HG02870 (cell line): ENCODE measurements around the gene NAT14.
"Not testable (repeated sequence)": the region's sequence is repeated elsewhere in the genome, so short reads cannot be mapped to it uniquely, and the experiment has no call there.

Experiments used
- ATAC-seq: cut with Tn5 transposase; IDR thresholded peaks from one replicate; pipeline ENCODE4 v1.9.1; 2021; ENCODE audit warnings: mild to moderate bottlenecking, moderate library complexity; ENCODE audit not compliant: unreplicated experiment

Gene NAT14

DNA sequence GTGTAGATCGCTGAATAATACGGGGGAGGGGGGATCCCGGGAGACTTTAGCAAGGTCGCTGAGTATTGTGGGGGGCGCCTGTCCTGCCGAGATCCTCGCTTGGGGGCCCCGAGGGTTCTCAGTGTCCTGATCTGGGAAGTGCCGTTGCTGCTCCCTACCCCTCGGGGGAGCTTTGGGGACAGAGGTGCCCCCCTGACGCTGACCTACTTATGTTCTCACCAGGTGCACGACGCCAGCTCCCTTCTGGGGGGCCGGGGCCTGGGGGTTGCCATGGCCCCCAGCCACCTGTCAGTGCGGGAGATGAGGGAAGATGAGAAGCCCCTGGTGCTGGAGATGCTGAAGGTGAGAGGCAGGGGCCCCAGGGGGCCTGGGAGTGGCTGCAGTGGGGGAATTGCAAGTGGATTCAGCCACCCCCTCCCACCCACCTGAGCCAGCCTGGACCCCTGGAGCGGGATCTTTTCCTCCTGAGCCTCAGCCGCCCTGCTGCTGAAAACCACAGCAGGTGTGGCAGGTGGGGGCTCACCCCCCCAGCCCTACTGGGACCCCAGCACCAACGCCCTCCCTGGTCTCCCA, 537 bp downstream of the NAT14 start:
- no peak for ATAC-seq

DNA sequence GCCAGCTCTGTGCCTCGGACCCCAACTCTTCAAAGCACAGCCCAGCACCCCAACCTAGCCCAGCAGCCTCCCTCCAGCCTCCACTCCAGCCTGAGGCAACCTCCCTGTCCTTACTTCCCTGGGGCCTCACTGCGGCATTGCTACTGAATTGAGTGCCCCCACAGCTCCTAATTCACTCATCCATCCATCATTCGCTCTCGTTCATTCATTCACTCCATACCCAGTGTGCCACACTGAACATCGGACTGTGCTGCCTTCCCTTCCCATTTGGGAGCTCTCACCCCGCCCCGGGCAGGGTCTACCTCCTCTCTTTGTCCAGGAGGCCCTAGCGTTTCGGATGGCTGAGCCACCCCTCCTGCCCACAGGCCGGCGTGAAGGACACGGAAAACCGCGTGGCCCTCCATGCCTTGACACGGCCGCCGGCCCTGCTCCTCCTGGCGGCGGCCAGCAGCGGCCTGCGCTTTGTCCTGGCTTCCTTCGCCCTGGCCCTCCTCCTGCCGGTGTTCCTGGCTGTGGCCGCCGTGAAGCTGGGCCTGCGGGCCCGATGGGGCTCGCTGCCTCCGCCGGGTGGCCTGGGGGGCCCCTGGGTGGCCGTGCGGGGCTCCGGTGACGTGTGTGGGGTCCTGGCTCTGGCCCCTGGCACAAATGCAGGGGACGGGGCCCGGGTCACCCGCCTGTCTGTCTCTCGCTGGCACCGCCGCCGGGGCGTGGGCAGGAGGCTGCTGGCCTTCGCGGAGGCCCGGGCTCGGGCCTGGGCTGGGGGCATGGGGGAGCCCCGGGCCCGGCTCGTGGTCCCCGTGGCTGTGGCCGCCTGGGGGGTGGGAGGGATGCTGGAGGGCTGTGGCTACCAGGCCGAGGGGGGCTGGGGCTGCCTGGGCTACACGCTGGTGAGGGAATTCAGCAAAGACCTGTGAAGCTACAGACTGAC, 1.3 kb downstream of the NAT14 start:
- ATAC-seq: no peak

DNA sequence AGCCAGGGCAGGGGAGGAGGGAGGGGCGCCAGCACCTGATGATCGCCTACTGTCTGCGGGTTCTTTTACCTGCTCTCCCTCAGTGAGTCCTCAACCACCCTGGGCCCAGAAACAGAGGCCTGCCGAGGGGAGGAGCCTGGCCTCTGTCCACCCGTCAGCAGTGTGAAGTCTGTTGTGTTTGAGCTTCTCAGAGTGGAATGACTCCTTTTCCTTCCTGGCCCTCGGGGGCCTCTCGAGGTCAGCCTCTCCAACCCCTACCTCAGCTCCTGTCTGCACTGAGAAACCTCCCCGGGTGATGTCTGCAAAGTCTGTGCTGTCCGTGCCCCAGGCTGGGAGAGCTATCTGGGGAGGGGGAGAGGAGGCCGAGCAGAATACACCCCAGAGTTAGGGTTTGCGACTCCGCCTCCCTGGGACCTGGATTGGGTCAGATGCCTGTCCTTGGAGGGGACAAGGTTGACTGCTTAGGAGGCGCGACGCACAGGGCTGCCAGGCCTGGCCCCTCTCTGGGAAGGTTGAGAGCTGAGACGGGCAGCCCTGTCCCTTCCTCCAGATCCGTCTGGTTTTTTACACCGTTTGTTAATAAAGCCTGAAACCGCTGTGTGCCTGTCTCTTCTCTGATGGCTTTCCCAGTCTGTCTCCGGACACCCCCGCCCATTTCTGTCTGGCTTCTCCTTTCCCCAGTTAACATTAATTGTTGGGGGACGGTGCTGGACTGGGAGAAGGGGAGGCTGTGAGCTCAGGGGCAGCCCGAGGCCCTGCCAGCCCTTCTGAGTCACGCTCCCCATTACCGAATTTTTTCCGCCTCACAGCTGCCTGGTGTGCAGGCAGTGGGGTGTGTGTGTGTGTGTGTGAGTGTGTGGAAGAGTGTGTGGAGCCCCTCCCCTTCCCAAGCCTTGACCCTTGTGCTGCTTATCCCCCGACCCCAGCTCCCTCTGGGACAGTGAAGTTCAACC, 2.3 kb downstream of the NAT14 start:
- no peak for ATAC-seq

DNA sequence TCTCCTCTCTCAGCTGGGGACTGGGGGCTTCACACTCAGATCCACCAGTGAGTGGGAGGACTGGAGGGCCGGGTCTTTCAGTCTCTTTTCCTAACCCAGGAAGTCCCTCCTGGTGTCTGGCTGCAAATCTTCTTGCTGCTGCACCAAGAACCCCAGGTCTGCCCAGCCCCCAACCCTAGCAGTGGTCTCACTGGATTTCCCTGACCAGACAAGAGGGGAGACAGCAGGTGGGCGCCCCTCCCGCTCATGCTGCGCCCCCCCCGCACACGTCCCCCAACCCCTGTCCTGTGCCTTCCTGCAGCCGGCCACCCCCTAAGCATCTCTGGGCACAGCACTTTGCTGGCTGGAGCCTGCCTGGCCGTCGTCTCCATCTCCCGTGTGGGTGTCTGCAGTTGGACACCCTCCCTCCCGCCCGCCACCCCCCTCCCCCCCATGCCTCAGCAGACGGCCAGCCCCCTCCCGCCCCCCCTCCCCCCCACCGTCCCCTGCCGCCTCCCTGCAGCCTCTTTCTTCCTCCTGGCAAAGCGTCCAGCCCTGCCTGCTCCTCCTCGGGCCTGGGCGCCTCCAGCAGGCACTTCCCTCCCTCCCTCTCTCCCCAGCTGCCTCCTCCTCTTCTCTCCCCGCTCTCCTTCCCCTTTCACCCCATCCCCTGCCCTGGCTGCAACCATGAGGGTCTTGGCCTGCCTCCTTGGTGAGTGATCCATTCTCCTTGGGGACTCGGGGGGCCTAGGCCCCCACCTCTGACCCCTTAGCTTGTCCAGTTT, 3.1 kb downstream of the NAT14 start, which contains the start of gene SSC5D:
Gene SSC5D, plus strand, starts transcription at position 513 of the 764 bp plus-strand sequence. Its CDS starts 154 bp downstream, at position 667.
- ATAC-seq: no peak

DNA sequence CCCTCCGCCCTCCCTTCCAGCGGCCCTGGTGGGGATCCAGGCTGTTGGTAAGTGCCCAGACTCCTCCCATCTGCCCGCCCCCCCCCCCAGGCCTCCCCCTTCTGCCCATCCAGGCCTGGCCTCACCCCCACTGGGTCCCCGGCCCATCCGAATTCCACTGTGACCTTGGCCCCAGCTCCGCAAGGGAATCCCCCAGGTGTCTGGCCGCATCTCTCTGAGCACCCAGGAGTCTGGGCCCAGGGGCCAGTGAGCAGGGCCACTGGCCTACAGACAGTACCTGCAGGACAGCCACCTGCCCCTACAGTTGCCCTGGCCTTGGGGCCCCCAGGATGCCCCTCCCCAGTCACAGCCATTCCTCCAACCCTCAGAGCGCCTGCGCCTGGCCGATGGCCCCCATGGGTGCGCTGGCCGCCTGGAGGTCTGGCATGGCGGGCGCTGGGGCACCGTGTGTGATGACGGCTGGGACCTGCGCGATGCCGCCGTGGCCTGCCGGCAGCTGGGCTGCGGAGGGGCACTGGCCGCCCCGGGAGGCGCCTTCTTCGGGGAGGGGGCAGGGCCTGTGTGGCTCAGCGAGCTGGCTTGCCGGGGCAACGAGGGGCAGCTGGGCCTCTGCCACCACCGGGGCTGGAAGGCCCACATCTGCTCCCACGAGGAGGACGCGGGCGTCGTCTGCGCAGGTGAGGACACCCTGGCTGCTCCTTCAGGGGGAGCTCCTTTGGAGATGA, 4.2 kb downstream of the NAT14 start:
- no peak for ATAC-seq

DNA sequence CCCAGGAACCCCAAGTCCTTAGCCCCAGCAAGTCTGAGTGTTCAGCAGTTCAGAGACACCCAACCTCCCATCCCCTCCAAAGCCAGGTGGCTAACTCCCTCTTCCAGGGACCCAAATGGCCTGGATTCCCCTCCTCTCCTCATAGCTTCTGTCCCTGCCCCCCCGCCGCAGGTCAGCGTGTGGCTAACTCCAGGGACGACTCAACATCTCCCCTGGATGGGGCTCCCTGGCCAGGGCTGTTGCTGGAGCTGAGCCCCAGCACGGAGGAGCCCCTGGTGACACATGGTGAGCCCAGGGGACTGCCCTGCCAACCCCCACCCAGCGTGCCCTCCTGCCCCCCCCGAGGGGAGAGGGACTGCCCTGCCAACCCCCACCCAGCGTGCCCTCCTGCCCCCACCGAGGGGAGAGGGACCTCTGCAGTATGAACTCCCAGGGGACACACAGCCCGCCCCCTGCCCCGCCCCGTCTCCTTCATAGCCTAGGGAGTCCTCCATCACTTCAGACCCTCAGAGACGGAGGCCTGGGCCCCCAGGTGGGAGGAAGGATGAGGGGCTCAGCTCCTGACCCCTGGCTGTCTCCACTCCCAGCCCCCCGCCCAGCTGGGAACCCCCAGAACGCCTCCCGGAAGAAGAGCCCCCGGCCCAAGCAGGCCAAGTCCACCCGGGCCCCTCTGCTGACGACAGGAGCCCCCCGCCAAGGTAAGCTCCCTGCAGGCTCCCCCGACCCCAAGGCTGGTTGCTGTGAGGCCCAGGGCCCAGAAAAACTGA, 4.9 kb downstream of the NAT14 start:
- no peak for ATAC-seq

DNA sequence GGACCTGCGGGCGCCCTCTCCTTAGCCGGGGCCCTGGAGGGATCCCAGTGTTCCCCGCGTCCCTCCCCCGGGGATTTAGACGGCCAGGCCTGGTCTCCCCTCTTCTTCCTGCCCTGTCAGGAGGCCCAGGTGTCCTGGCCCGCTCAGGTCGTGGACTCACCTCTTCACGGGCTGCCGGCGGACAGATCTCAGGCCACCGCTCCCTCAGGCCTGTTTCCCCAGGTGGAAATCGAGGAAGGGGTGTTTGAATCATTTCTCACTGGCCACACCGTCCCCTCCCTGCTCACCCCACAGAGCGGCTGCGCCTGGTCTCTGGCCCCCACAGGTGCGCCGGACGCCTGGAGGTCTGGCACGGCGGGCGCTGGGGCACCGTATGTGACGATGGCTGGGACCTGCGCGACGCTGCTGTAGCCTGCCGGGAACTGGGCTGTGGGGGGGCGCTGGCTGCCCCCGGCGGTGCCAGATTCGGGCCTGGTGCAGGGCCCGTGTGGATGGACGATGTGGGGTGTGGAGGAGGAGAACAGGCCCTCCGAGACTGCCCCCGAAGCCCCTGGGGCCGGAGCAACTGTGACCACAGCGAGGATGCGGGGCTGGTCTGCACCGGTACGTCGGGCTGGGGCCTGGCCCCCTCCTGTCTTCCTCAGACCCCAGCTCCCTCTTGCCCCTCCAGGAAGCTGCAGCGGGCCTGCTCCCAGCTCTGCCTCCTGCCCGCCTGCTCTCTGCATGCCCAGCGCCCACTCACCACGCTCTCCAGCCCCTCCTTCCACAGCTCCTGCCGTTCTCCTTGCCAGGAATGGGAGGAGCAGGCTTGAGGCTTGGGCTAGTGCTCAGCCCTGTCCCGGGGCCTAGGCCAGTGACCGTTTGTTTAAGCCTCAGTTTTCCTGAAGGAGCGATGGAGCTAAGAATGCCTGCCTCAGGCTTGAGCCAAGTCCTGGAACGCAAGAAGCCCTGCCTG, 5.8 kb downstream of the NAT14 start:
- ATAC-seq: no peak

DNA sequence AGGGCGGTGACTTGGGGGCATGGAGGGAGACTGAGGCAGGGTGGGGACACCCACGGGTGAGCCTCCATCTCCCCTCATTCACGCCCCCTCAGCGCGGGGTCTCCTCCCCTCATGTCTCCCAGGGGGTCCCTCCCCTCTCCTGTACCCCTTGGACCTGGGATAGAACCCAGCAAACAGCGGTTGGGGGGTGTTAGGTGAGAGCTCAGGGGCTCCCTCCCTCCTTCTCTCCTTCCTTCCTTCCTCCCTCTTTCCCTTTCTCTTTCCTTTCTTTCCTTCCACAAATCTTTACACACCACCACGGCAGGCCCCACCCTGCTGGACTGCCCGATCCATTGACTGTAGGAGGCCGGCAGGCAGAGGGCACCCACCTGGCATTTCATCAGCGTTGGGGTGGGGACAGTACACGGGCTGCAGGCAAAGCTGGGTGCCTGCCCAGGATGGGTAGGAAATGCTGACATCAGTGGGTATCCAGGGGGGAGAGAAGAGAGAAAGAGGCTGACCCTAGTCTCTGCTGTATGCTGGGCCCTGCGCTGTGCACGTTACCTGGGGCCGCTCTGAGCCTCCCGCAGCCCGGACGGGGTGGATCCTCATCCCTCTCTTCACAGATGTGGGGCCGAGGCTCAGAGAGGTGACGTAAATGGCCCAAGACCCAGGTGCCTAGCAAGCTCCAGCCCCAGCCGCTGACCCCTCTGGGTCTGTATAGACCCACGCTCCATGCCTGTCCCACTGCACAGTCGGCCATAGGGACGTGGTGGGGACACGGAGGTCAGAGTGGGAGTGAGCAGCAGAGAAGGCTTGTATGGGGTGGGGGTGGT, 6.8 kb downstream of the NAT14 start:
- no peak for ATAC-seq

DNA sequence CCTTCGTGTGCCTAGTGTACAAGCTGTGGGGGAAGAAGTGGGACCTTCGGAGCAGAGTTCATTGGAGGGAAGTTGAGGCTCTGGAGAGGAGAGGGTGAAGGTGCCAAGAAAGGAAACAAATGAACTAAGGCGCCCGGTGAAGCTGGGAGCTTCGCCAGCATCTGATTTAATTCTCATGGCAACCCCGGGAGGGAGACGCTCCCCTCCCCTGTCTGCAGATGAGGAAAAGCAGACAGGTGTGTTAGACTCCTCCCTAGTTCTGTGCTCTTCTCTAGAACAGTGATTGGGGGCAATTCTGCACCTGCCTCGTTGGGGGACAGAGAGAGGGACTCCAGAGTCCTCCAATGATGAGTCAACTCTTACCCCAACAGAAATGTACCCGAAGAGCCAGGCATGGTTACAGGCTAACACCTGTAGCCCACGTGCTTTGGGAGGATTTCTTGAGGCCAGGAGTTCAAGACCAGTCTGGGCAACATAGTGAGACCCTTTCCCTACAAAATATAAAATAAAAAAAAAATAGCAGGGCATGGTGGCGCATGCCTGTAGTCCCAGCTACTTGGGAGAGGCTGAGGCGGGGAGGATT, 7.5 kb downstream of the NAT14 start:
- no peak for ATAC-seq

DNA sequence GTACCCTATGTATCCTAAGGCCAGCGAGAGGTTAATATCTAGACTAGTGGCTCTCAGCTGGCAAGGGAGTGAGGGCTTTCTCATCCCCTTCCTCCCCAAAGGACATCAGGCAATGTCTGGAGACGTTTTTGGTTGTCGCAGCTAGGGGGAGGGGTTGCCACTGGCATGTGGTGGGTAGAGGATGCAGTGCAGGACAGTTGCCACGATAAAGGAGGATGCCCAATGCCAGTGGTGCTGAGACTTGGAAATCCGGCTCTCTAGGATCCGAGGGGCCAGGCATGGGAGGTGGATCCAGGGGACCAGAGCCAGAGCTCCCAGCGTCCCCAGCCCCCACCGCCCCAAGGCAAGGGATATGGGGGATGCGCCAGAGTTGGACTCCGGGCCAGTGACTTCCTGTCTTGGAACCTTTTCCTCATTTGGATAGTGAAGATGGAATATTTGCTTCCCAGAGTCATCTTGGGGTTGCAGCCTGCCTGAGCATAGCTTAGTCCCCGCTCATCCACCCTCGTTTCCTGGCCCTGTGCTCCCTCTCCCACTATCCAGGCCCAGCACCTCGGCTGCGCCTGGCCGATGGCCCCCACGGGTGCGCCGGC, 8.2 kb downstream of the NAT14 start:
- no peak for ATAC-seq

DNA sequence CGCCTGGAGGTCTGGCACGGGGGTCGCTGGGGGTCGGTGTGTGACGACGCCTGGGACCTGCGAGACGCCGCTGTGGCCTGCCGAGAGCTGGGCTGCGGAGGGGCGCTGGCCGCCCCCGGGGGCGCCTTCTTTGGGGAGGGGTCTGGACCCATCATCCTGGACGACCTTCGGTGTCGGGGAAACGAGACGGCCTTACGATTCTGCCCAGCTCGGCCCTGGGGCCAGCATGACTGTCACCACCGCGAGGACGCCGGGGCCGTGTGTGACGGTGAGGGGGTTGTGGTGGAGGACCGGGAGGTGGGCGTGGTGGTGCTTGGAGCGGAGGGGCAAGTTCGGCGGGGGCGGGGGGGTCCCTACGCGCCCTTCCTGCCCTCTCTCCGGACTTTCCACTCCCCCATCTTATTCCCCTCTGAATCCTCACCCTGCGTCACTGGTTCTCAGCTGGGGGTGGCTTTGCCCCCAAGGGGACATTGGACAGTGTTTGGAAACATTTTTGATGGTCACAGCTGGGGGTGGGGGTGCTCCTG, 8.7 kb downstream of the NAT14 start:
- ATAC-seq: no peak

DNA sequence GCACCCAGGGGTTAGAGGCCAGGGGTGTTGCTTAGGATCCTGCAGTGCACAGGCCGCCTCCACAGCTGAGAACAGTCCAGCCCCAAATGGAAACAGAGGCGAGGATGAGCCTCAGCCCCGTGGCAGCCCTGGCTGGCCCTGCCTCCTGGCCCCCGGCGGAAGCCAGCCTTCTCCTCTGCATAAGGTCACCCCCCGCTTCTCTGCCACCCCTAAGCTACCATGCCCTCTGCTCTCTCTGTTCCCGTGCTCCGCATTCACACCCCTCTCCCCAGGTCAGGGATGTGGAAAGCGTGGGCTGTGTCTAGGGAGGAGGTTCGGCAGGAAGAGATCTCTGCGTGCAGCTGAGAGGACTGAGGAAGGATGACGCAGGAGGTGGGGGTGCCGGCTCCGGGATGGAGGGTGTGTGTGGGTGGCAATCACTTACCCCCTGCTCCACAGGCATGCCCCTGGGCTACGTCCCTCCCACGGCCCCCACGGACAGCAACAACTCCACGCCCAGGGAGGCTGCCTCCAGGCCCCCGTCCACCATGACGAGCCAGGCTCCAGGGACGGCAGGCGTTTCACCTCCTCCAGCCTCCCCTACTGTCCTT, 9.3 kb downstream of the NAT14 start:
- ATAC-seq: no peak

DNA sequence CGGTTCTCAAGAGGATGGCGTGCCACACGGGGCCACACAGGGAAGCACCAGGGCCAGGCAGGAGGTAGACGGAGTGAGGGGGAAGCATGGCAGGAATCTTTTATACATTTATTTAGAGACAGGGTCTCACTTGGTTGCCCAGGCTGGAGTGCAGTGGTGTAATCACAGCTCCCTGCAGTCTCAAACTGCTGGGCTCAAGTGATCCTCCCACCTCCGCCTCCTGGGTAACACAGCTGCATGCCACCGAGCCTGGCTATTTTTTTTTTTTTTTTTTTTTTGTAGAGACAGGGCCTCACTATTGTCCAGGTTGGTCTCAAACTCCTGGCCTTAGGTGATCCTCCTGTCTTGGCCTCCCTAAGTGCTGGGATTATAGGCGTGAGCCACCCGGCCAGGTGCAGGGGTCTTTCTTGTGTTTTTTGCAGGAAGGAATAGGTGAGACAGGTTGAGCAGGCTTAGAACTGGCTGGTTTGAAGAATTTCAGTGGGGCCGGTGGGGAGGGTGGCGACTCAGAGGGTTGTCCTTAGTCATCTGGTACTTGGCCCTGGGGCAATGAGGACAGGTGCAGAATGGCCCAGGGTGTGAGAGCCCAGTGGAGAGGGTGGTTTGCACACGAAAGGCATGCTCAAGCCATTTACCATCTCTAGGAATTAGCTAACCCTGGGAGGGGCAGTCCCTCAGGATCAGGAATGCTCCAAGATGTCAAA, 10.8 kb downstream of the NAT14 start:
- ATAC-seq: no peak

DNA sequence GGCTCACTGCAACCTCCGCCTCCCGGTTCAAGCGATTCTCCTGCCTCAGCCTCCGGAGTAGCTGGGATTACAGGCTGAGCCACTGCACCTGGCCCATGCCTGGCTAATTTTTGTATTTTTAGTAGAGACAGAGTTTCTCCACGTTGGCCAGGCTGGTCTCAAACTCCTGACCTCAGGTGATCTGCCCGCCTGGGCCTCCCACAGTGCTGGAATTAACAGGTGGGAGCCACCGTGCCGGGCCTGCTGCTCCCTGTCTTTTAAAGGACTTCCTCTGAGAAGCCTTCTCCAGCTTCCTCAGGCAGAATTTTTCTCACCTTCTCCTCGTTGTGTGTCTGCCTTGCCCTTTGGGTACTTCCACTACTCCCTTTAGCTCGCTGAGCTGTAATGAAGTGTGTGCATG, 11.8 kb downstream of the NAT14 start:
- not testable (repeated sequence) for ATAC-seq

DNA sequence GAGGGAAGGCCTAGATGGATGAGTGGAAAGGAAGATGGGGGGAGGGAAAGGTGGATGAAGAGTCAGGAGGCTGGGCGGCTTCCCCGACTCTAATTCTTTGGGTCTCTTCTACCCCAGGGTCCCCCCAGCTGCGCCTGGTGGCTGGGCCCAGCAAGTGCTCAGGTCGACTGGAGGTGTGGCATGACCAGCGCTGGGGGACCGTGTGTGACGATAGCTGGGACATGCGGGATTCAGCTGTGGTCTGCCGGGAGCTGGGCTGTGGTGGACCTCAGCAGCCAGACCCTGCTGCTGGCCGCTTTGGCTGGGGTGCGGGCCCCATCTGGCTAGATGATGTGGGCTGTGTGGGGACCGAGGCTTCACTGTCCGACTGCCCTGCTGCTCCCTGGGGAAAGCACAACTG, 12.8 kb downstream of the NAT14 start:
- ATAC-seq: no peak
